ENCODE data around the gene IL1RAPL2. TPM values are rescaled to one million over a fixed set of nuclear protein-coding genes. Genes with fewer than 3 reads are reported as not detected.

IL1RAPL2 gene
- total and polyA plus RNA-seq, 2 donors (not counting 3 experiments of a cell fraction or from before 2014, with no cell fraction given): not detected

DNA sequence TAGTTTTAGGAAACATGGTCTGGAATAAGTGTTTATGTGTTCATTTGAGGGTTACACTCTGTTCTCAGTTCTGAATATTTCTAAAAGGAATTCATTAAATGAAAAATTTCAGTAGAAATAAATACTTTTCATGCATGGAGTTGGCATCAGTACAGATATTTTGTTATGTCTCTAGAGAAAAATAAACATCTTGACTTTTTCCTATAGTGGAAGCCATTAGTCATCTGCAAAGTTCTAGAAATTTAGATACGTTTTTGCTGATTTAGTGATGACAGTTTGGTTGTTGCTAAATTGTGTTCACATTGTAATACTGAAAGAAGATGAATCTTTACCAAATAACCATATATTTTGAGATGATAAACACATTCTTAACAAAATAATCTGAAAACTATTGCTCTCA is 922.7 kb downstream of the IL1RAPL2 start:
- no peaks in the 10 kb centered on the region for H3K9me1 ChIP-seq (replicated peaks; ENCODE audit: control insufficient read depth, extremely low read depth, insufficient read depth, low read length)
- POLR2A ChIA-PET: no interaction called here
- H3K4me3 ChIP-seq (replicated peaks in 1 of 3; ENCODE audit: insufficient read depth in 1 of 3, low read depth in 1 of 3, low read length in 3 of 3): no peak overlapping the region
- H3K9me3 ChIP-seq (replicated peaks; ENCODE audit: control insufficient read depth, insufficient read depth, low read length): no peaks in the 10 kb centered on the region
- no peak overlapping the region for H3K27ac ChIP-seq (ENCODE audit: insufficient read depth, low read depth, low read length)
- H3K4me1 ChIP-seq (ENCODE audit: control insufficient read depth, extremely low read depth, insufficient read depth, low read length): no peaks in the 10 kb centered on the region
- DNase-seq (ENCODE audit: low read depth, low spot score) (peak; percentile 1), FAIRE-seq (no peak)
- intact Hi-C loops (cut with micrococcal nuclease): no loop called here
- TF ChIP-seq, protein P1, sequence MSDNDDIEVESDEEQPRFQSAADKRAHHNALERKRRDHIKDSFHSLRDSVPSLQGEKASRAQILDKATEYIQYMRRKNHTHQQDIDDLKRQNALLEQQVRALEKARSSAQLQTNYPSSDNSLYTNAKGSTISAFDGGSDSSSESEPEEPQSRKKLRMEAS (IDR thresholded peaks at IDR 0.05; ENCODE audit: insufficient read depth, insufficient read length): no peak
- TF ChIP-seq JUN (IDR thresholded peaks at IDR 0.05; ENCODE audit: borderline replicate concordance, insufficient read depth, insufficient read length, low read depth): no peak
- no peak for TF ChIP-seq MYC (IDR thresholded peaks at IDR 0.05; ENCODE audit: low read depth, low read length)
- TF ChIP-seq EZH2 (IDR thresholded peaks at IDR 0.05; ENCODE audit: borderline replicate concordance, low read depth, low read length, severe bottlenecking): no peak
- TF ChIP-seq, protein P2, sequence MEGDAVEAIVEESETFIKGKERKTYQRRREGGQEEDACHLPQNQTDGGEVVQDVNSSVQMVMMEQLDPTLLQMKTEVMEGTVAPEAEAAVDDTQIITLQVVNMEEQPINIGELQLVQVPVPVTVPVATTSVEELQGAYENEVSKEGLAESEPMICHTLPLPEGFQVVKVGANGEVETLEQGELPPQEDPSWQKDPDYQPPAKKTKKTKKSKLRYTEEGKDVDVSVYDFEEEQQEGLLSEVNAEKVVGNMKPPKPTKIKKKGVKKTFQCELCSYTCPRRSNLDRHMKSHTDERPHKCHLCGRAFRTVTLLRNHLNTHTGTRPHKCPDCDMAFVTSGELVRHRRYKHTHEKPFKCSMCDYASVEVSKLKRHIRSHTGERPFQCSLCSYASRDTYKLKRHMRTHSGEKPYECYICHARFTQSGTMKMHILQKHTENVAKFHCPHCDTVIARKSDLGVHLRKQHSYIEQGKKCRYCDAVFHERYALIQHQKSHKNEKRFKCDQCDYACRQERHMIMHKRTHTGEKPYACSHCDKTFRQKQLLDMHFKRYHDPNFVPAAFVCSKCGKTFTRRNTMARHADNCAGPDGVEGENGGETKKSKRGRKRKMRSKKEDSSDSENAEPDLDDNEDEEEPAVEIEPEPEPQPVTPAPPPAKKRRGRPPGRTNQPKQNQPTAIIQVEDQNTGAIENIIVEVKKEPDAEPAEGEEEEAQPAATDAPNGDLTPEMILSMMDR (IDR thresholded peaks at IDR 0.05; ENCODE audit: extremely low read depth in 1 of 2, insufficient read depth in 1 of 2, low read depth in 1 of 2, low read length in 2 of 2): no peak
- TF ChIP-seq FOS (IDR thresholded peaks at IDR 0.05; ENCODE audit: borderline replicate concordance, insufficient read depth, low read length): no peak
- no peak for TF ChIP-seq POLR2A (IDR thresholded peaks at IDR 0.05; ENCODE audit: low read depth, low read length)
- TF ChIP-seq GATA2 (IDR thresholded peaks at IDR 0.05; ENCODE audit: insufficient read depth, insufficient read length, low read depth, low read length): no peak
- CTCF ChIA-PET: no interaction called here
- no peaks in the 10 kb centered on the region for H3K79me2 ChIP-seq (ENCODE audit: control insufficient read depth, insufficient read depth, low read length)
- H3K9ac ChIP-seq (replicated peaks; ENCODE audit: extremely low read depth, insufficient read depth, low read length): no peak overlapping the region
- H4K20me1 ChIP-seq (replicated peaks; ENCODE audit: control insufficient read depth, extremely low read depth, insufficient read depth, low read length): no peaks in the 10 kb centered on the region
- no peaks in the 10 kb centered on the region for H3K36me3 ChIP-seq (ENCODE audit: control insufficient read depth in 2 of 2, extremely low read depth in 1 of 2, insufficient read depth in 2 of 2, low read length in 2 of 2)
- no TSS peak for BruUV-seq (replicated peaks)
- H3K27me3 ChIP-seq (ENCODE audit: control insufficient read depth in 2 of 2, insufficient read depth in 2 of 2, low read length in 2 of 2): no peaks in the 10 kb centered on the region
- dilution Hi-C loops (cut with MboI; ENCODE audit: extremely low pct_ligation_motif_present, low sequenced_read_pairs): no loop called here
- no peak overlapping the region for H2AFZ ChIP-seq (ENCODE audit: low read depth, low read length)
- no peak overlapping the region for H3K4me2 ChIP-seq (ENCODE audit: insufficient read depth, low read length)
